ENCODE data around the gene POTEI.
"Not testable (repeated sequence)": the region's sequence is repeated elsewhere in the genome, so short reads cannot be mapped to it uniquely, and the experiment has no call there.

DNA sequence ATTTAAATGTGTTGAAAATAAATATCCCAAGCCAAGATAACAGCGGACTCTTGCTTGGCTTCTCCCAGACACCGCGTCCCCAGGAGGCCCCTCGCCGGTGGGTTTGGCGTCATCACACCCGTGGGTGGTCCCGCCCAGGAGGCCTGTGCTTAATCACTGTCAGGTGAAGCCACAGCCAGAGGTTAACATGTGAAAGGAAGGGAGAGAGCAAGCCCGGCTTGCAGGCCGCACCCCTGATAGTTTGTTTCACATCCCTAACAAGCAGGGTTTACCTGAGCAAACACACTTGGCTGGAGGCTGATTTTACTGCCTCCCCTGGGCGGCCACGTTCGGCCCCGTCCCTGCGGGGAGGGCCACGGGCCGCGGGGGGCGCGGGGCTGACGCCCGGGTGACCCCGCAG, 13.3 kb upstream of the POTEI start:
- TF ChIP-seq POLR2A, CTCF, EP300 (IDR thresholded peaks at IDR 0.05): not testable (repeated sequence)
